ENCODE data around the gene OR51F1.

Gene OR51F1

DNA sequence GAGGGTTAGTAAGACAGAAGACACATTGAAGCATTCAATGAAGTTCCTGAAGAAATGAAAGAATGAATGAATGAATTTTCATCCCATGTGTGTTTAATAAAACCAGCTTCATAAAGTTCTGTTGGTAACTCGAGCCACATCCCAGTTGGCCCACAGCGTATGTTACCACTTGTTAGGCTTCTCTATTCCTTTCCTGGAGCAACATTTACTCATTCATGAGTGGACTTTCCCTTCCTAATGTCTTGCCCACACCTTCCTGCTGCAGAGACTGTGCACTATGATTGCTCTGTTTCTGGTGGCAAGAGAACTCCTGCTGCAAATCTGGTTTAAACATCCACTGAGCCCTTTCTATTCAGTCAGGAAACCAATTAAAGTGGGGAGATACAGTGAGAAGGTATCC lies 27.5 kb upstream of the OR51F1 start:
- peaks cover 18% of the 10 kb centered on the region for H3K27me3 Mint-ChIP-seq (ENCODE audit: low read depth, poor library complexity)
- H3K4me3 Mint-ChIP-seq = no peak overlapping the region
- DNase-seq = no peak
- H3K36me3 Mint-ChIP-seq (ENCODE audit: low read depth) = no peaks in the 10 kb centered on the region
- H3K9me3 Mint-ChIP-seq = no peaks in the 10 kb centered on the region
- H3K27ac Mint-ChIP-seq = no peak overlapping the region
- TF ChIP-seq, protein P1, sequence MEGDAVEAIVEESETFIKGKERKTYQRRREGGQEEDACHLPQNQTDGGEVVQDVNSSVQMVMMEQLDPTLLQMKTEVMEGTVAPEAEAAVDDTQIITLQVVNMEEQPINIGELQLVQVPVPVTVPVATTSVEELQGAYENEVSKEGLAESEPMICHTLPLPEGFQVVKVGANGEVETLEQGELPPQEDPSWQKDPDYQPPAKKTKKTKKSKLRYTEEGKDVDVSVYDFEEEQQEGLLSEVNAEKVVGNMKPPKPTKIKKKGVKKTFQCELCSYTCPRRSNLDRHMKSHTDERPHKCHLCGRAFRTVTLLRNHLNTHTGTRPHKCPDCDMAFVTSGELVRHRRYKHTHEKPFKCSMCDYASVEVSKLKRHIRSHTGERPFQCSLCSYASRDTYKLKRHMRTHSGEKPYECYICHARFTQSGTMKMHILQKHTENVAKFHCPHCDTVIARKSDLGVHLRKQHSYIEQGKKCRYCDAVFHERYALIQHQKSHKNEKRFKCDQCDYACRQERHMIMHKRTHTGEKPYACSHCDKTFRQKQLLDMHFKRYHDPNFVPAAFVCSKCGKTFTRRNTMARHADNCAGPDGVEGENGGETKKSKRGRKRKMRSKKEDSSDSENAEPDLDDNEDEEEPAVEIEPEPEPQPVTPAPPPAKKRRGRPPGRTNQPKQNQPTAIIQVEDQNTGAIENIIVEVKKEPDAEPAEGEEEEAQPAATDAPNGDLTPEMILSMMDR (IDR thresholded peaks at IDR 0.05) = no peak
- no peaks in the 10 kb centered on the region for H3K4me1 Mint-ChIP-seq

DNA sequence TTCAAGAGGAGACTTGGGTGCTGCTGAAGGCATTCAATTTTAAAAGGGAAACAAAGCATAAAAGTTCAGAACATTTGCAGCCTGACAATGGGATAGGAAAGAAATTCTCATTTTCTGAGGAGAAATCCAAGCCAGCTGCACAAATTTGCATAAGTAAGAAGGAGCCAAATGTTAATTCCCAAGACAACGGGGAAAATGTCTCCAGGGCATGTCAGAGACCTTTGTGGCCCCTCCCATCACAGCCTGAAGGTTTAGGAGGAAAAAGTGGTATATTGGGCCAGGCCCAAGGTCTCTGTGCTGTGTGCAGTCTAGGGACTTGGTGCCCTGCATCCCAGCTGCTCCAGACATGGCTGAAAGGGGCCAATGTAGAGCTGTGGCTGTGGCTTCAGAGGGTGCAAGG lies 12.7 kb upstream of the OR51F1 start:
- Mint-ChIP-seq H3K27me3 (ENCODE audit: low read depth, poor library complexity) (peaks cover 14% of the 10 kb centered on the region), H3K4me1 (peaks cover 4% of the 10 kb centered on the region), H3K4me3 (no peak overlapping the region), H3K36me3 (ENCODE audit: low read depth) (peaks cover 7% of the 10 kb centered on the region), H3K9me3 (peaks cover 26% of the 10 kb centered on the region), H3K27ac (no peak overlapping the region)
- TF ChIP-seq, protein P1 (IDR thresholded peaks at IDR 0.05) = no peak
- DNase-seq = no peak

DNA sequence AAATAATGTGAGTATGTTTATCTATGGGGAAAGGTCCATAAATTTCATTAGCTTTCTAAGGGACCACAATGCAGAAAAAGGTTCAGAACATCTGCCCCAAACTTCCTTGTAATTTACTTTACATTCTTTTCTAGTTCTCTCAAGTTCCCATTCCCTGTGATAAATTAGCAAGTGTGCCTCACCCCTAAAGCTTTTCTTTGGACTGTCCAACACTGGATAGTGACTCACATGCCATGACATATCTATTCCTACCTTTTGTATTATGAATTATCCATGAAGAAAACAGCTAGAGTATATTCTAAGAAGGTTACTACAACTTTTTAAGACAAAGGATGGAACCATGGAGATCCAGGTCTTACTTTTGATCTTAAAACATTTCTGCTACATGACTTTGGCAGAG lies 1.6 kb downstream of the OR51F1 start:
- Mint-ChIP-seq H3K4me1 (no peaks in the 10 kb centered on the region), H3K27me3 (ENCODE audit: low read depth, poor library complexity) (no peaks in the 10 kb centered on the region), H3K27ac (no peak overlapping the region), H3K9me3 (no peaks in the 10 kb centered on the region), H3K4me3 (no peak overlapping the region), H3K36me3 (ENCODE audit: low read depth) (no peaks in the 10 kb centered on the region)
- TF ChIP-seq, protein P1 (IDR thresholded peaks at IDR 0.05) = no peak
- no peak for DNase-seq

DNA sequence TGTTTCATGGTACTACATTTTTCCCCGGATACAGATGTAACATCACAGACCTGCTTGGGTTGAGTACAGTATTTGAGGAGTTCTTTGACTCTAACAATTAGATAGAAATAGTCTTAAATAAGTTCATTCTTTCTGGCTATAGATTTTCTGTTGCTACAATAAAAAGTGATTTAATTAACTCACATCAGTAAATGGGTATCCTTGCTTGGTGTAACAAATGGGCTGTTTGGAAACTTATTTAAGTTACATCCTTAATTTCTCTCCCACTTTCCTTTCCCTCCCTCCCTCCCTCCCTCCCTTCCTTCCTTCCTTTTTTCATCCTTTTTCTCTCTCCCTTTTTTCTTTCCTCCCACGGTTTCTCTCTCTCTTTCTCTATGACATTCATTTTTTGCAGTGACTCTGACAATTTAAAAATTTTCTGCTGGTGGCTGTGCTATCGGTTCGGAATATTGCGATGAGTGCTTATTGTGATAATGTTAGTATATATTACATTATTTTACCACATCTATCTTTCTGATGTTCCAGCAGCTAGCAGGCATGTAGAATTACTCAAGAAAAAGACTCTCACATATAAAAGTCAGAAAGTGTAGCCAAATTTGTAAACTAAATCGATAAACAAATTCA lies 3.2 kb downstream of the OR51F1 start:
- Mint-ChIP-seq H3K36me3 (ENCODE audit: low read depth) (no peaks in the 10 kb centered on the region), H3K4me1 (no peaks in the 10 kb centered on the region), H3K9me3 (no peaks in the 10 kb centered on the region), H3K27ac (no peak overlapping the region), H3K4me3 (no peak overlapping the region), H3K27me3 (ENCODE audit: low read depth, poor library complexity) (no peaks in the 10 kb centered on the region)
- no peak for DNase-seq
- TF ChIP-seq, protein P1 (IDR thresholded peaks at IDR 0.05) = no peak

DNA sequence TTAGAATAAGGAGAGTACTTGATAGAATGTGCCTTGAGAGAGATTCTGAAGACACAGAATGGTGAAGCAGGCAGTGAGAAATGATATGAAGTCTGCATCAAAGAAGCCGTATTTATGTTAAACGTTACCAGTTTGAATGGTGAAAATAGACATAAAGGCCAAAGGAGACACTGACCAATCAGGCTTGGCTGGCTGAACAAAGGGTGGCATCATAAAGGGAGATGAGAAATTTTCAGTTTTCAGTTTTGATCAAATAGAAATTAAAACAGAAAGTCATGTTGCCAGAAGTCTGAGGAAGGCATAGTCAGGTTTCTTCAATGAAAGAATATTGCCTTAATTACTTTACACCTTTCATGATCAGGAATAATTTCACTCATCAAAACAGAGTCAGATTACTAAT lies 6.6 kb downstream of the OR51F1 start:
- H3K4me1 Mint-ChIP-seq = no peaks in the 10 kb centered on the region
- H3K9me3 Mint-ChIP-seq = no peaks in the 10 kb centered on the region
- H3K27me3 Mint-ChIP-seq (ENCODE audit: low read depth, poor library complexity) = peaks cover 4% of the 10 kb centered on the region
- DNase-seq = no peak
- H3K27ac Mint-ChIP-seq = no peak overlapping the region
- no peaks in the 10 kb centered on the region for H3K36me3 Mint-ChIP-seq (ENCODE audit: low read depth)
- H3K4me3 Mint-ChIP-seq = no peak overlapping the region
- TF ChIP-seq, protein P1 (IDR thresholded peaks at IDR 0.05) = no peak

DNA sequence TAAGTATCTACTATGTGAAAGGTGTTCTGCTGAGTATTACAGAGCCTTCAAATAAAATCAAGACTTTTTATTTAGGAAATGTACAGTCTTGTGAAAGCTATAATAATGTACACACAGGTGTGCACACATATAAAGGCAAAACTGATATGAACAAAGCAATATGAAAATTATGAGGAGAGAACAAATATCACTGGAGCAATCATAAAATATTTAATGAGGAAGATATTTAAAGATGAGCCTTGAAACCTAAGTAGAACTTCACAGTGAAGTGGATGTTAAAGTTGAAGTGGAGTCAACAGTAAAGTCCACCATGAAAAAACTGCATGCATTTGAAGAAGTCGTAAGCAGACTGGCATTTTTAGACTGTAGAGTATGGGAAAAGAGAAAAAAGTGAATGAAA lies 18.5 kb downstream of the OR51F1 start:
- Mint-ChIP-seq H3K4me3 (no peak overlapping the region), H3K27ac (no peak overlapping the region), H3K27me3 (ENCODE audit: low read depth, poor library complexity) (peaks cover 11% of the 10 kb centered on the region)

More for the DNA sequence above, 18.5 kb downstream of the OR51F1 start:
- H3K4me1 Mint-ChIP-seq = no peaks in the 10 kb centered on the region
- TF ChIP-seq, protein P1 (IDR thresholded peaks at IDR 0.05) = no peak
- no peaks in the 10 kb centered on the region for H3K36me3 Mint-ChIP-seq (ENCODE audit: low read depth)
- DNase-seq = no peak
- no peaks in the 10 kb centered on the region for H3K9me3 Mint-ChIP-seq
